Measurements from ENCODE around the gene ANKMY2.

ANKMY2 gene

GRCh38 chr7:16644157-16644556, 1.4 kb downstream of the ANKMY2 start:
- Histone ChIP-seq H2AFZ (peak overlapping the region; percentile 91), H3K4me3 (ENCODE audit: low read depth, low read length) (peak overlapping the region; percentile 83), H3K4me2 (ENCODE audit: low read length) (peak overlapping the region; percentile 83), H3K4me1 (no peaks in the 10 kb centered on the region), H3K9me3 (ENCODE audit: control insufficient read depth, low read length) (no peaks in the 10 kb centered on the region), H3K79me2 (peaks cover 23% of the 10 kb centered on the region), H3K9ac (no peak overlapping the region), H3K27me3 (ENCODE audit: control insufficient read depth, insufficient read depth, low read length) (no peaks in the 10 kb centered on the region), H3K36me3 (ENCODE audit: control insufficient read depth, insufficient read depth, low read length) (no peaks in the 10 kb centered on the region), H3K27ac (no peak overlapping the region)
- TF ChIP-seq CTCF (IDR thresholded peaks at IDR 0.05) = no peak

- Histone ChIP-seq H2AFZ (no peak overlapping the region), H3K4me3 (ENCODE audit: low read depth, low read length) (no peak overlapping the region), H3K27ac (no peak overlapping the region), H3K4me2 (ENCODE audit: low read length) (no peak overlapping the region), H3K79me2 (peaks cover 12% of the 10 kb centered on the region), H3K27me3 (ENCODE audit: control insufficient read depth, insufficient read depth, low read length) (no peaks in the 10 kb centered on the region), H3K9me3 (ENCODE audit: control insufficient read depth, low read length) (no peaks in the 10 kb centered on the region), H3K36me3 (ENCODE audit: control insufficient read depth, insufficient read depth, low read length) (no peaks in the 10 kb centered on the region), H3K4me1 (no peaks in the 10 kb centered on the region), H3K9ac (no peak overlapping the region)
- TF ChIP-seq CTCF (IDR thresholded peaks at IDR 0.05) = no peak
These were observed 7.0 kb downstream of the ANKMY2 start for GRCh38 chr7:16638282-16639280.

GRCh38 chr7:16637379-16637778, 8.2 kb downstream of the ANKMY2 start:
- Histone ChIP-seq H3K4me3 (ENCODE audit: low read depth, low read length) (no peak overlapping the region), H3K79me2 (peaks cover 6% of the 10 kb centered on the region), H2AFZ (no peak overlapping the region), H3K27me3 (ENCODE audit: control insufficient read depth, insufficient read depth, low read length) (no peaks in the 10 kb centered on the region), H3K4me2 (ENCODE audit: low read length) (no peak overlapping the region), H3K27ac (no peak overlapping the region), H3K4me1 (no peaks in the 10 kb centered on the region), H3K36me3 (ENCODE audit: control insufficient read depth, insufficient read depth, low read length) (no peaks in the 10 kb centered on the region), H3K9me3 (ENCODE audit: control insufficient read depth, low read length) (no peaks in the 10 kb centered on the region), H3K9ac (no peak overlapping the region)
- no peak for TF ChIP-seq CTCF (IDR thresholded peaks at IDR 0.05)

GRCh38 chr7:16636555-16637101, 8.9 kb downstream of the ANKMY2 start:
- Histone ChIP-seq H3K79me2 (peaks cover 7% of the 10 kb centered on the region), H3K9ac (no peak overlapping the region), H3K4me1 (no peaks in the 10 kb centered on the region), H3K9me3 (ENCODE audit: control insufficient read depth, low read length) (no peaks in the 10 kb centered on the region), H3K4me3 (ENCODE audit: low read depth, low read length) (no peak overlapping the region), H2AFZ (no peak overlapping the region), H3K4me2 (ENCODE audit: low read length) (no peak overlapping the region), H3K27me3 (ENCODE audit: control insufficient read depth, insufficient read depth, low read length) (no peaks in the 10 kb centered on the region), H3K27ac (no peak overlapping the region), H3K36me3 (ENCODE audit: control insufficient read depth, insufficient read depth, low read length) (no peaks in the 10 kb centered on the region)
- TF ChIP-seq CTCF (IDR thresholded peaks at IDR 0.05) = no peak

Measured in parathyroid adenoma (tissue), 2 donors.